Measurements from ENCODE around the gene SLC1A5.

The SLC1A5 gene

GRCh38 chr19:46732966-46733689 is 55.3 kb downstream of the SLC1A5 start:
- TF ChIP-seq POLR2A (IDR thresholded peaks at IDR 0.05; ENCODE audit: low read depth, low read length): no peak
- FAIRE-seq: no peak

GRCh38 chr19:46732172-46732938 is 56.0 kb downstream of the SLC1A5 start:
- no peak for FAIRE-seq
- DNase-seq (ENCODE audit: insufficient read length, low spot score): no peak
- no peak for TF ChIP-seq POLR2A (IDR thresholded peaks at IDR 0.05; ENCODE audit: low read depth, low read length)

More at GRCh38 chr19:46732966-46733689, 55.3 kb downstream of the SLC1A5 start:
- no peak for DNase-seq (ENCODE audit: insufficient read length, low spot score)

- TF ChIP-seq POLR2A (IDR thresholded peaks at IDR 0.05; ENCODE audit: low read depth, low read length): no peak
- no peak for DNase-seq (ENCODE audit: insufficient read length, low spot score)
- no peak for FAIRE-seq
These were observed 56.8 kb downstream of the SLC1A5 start for GRCh38 chr19:46731584-46731983.

GRCh38 chr19:46731007-46731501 is 57.3 kb downstream of the SLC1A5 start:
- no peak for FAIRE-seq
- TF ChIP-seq POLR2A (IDR thresholded peaks at IDR 0.05; ENCODE audit: low read depth, low read length): no peak
- DNase-seq (ENCODE audit: insufficient read length, low spot score): peak; percentile 89

- FAIRE-seq: no peak
These were observed 57.8 kb downstream of the SLC1A5 start for GRCh38 chr19:46730595-46730994.

GRCh38 chr19:46730187-46730586 is 58.2 kb downstream of the SLC1A5 start:
- no peak for FAIRE-seq
- TF ChIP-seq POLR2A (IDR thresholded peaks at IDR 0.05; ENCODE audit: low read depth, low read length): no peak
- no peak for DNase-seq (ENCODE audit: insufficient read length, low spot score)

More at GRCh38 chr19:46730595-46730994, 57.8 kb downstream of the SLC1A5 start:
- no peak for TF ChIP-seq POLR2A (IDR thresholded peaks at IDR 0.05; ENCODE audit: low read depth, low read length)
- DNase-seq (ENCODE audit: insufficient read length, low spot score): no peak

GRCh38 chr19:46729696-46730095 is 58.7 kb downstream of the SLC1A5 start:
- no peak for FAIRE-seq
- no peak for DNase-seq (ENCODE audit: insufficient read length, low spot score)
- no peak for TF ChIP-seq POLR2A (IDR thresholded peaks at IDR 0.05; ENCODE audit: low read depth, low read length)

- TF ChIP-seq POLR2A (IDR thresholded peaks at IDR 0.05; ENCODE audit: low read depth, low read length): no peak
- FAIRE-seq (no peak), DNase-seq (ENCODE audit: insufficient read length, low spot score) (no peak)
These were observed 59.6 kb downstream of the SLC1A5 start for GRCh38 chr19:46728693-46729339.

GRCh38 chr19:46728208-46728607 is 60.2 kb downstream of the SLC1A5 start:
- DNase-seq (ENCODE audit: insufficient read length, low spot score) (no peak), FAIRE-seq (no peak)
- TF ChIP-seq POLR2A (IDR thresholded peaks at IDR 0.05; ENCODE audit: low read depth, low read length): no peak

GRCh38 chr19:46727757-46728156 is 60.6 kb downstream of the SLC1A5 start:
- no peak for TF ChIP-seq POLR2A (IDR thresholded peaks at IDR 0.05; ENCODE audit: low read depth, low read length)
- no peak for FAIRE-seq
- no peak for DNase-seq (ENCODE audit: insufficient read length, low spot score)

GRCh38 chr19:46726971-46727501 is 61.4 kb downstream of the SLC1A5 start:
- DNase-seq (ENCODE audit: insufficient read length, low spot score): no peak
- FAIRE-seq: no peak
- TF ChIP-seq POLR2A (IDR thresholded peaks at IDR 0.05; ENCODE audit: low read depth, low read length): no peak

- FAIRE-seq: no peak
- no peak for DNase-seq (ENCODE audit: insufficient read length, low spot score)
- TF ChIP-seq POLR2A (IDR thresholded peaks at IDR 0.05; ENCODE audit: low read depth, low read length): no peak
These were observed 61.8 kb downstream of the SLC1A5 start for GRCh38 chr19:46726551-46726950.

GRCh38 chr19:46725859-46726393 is 62.5 kb downstream of the SLC1A5 start:
- FAIRE-seq (no peak), DNase-seq (ENCODE audit: insufficient read length, low spot score) (no peak)
- no peak for TF ChIP-seq POLR2A (IDR thresholded peaks at IDR 0.05; ENCODE audit: low read depth, low read length)

Data from H54 (cell line).